Thoracic aorta (tissue), 2 donors: Measurements from ENCODE around the gene NR2C2AP. TPM values are rescaled to one million over a fixed set of nuclear protein-coding genes. Genes with fewer than 3 reads are reported as not detected.

ENCODE experiments used
- ATAC-seq: fragments of 150-250 bp; one replicate; pipeline ENCODE4 v1.8.0; 2017; ENCODE audit warnings: low read depth; ENCODE audit not compliant: insufficient number of reproducible peaks, low FRiP score
- DNase-seq: peaks from one replicate; pipeline ENCODE4 v3.0.0-alpha.2; 2020; ENCODE audit warnings: low spot score
- H3K27ac ChIP-seq, 2 donors: fragments of 200-600 bp; sonication (generic); 1 replicate in 1 of 2; 2 replicates in 1 of 2; pipeline ENCODE4 v1.5.1; 2016; ENCODE audit warnings: mild to moderate bottlenecking in 2 of 2, moderate library complexity in 2 of 2
- H3K27me3 ChIP-seq: fragments of 200-600 bp; sonication (generic); replicated peaks from 2 replicates; pipeline ENCODE4 v1.6.0; 2016; ENCODE audit warnings: mild to moderate bottlenecking; ENCODE audit not compliant: insufficient read depth
- H3K36me3 ChIP-seq: fragments of 200-600 bp; sonication (generic); one replicate; pipeline ENCODE4 v1.5.1; 2016
- H3K4me1 ChIP-seq, 2 donors: fragments of 200-600 bp; sonication (generic); 1 replicate in 1 of 2; 2 replicates in 1 of 2; pipeline versions ENCODE4 v1.5.1 to v1.6.0; 2016; ENCODE audit warnings: low read depth in 2 of 2, mild to moderate bottlenecking in 1 of 2; ENCODE audit not compliant: control insufficient read depth in 1 of 2
- H3K4me3 ChIP-seq: fragments of 200-600 bp; sonication (generic); 2 replicates; pipeline ENCODE4 v1.5.1; 2016; ENCODE audit warnings: mild to moderate bottlenecking
- H3K9me3 ChIP-seq: fragments of 200-600 bp; sonication (generic); 2 replicates; pipeline ENCODE4 v1.5.1; 2016
- total RNA-seq, 2 donors: library from RNA; depleted of rRNA; stranded (reverse); fragments of >200 nt; gene quantifications; one replicate each; pipeline versions ENCODE4 v1.1.0 to v1.2.3, GENCODE V29; 2016
- TF ChIP-seq, protein P1 (sequence below): fragments of 200-600 bp; sonication (generic); IDR thresholded peaks from one replicate; pipeline ENCODE4 v1.5.1; 2019; ENCODE audit warnings: antibody characterized with exemption

Gene NR2C2AP
- total RNA-seq, 2 donors from 2014 or later: 6.5 to 17.9 TPM

DNA sequence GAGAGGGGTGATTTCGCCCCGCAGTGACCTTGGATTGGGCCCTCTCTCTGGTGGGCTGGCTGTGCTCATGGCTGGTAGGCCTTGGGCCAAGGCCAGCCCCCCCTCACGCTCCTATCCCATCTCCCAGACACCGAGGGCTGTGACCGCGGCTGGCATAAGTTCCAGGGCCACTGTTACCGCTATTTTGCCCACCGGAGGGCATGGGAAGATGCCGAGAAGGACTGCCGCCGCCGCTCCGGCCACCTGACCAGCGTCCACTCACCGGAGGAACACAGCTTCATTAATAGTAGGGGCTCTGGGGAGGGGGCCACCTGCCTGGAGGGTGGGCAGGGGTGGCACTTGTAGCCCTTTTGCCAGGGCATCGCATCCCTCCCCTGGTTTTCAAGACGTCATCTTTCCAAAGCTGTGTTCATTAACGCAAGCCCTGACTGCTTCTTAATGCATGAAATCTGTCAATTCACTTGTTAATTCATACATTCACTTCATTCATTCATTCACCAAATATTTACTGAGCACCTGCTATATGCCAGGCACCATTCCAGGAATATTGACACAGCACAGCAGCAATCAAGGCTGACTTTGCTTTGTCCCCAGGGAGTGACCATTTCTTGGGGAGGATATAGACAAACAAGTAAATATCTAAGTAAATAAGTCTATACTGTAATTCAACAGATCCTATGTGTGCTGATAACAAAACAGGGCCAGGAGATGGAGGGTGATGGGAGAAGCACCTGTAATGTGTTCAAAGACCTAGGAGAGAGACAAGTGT lies 35.1 kb upstream of the NR2C2AP start:
- Histone ChIP-seq H3K9me3 (peaks cover 13% of the 10 kb centered on the region), H3K4me1 (no peaks in the 10 kb centered on the region), H3K27ac (no peak overlapping the region), H3K36me3 (no peaks in the 10 kb centered on the region), H3K27me3 (no peaks in the 10 kb centered on the region), H3K4me3 (no peak overlapping the region)
- DNase-seq (no peak), ATAC-seq (no peak)
- TF ChIP-seq, protein P1, sequence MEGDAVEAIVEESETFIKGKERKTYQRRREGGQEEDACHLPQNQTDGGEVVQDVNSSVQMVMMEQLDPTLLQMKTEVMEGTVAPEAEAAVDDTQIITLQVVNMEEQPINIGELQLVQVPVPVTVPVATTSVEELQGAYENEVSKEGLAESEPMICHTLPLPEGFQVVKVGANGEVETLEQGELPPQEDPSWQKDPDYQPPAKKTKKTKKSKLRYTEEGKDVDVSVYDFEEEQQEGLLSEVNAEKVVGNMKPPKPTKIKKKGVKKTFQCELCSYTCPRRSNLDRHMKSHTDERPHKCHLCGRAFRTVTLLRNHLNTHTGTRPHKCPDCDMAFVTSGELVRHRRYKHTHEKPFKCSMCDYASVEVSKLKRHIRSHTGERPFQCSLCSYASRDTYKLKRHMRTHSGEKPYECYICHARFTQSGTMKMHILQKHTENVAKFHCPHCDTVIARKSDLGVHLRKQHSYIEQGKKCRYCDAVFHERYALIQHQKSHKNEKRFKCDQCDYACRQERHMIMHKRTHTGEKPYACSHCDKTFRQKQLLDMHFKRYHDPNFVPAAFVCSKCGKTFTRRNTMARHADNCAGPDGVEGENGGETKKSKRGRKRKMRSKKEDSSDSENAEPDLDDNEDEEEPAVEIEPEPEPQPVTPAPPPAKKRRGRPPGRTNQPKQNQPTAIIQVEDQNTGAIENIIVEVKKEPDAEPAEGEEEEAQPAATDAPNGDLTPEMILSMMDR: no peak

DNA sequence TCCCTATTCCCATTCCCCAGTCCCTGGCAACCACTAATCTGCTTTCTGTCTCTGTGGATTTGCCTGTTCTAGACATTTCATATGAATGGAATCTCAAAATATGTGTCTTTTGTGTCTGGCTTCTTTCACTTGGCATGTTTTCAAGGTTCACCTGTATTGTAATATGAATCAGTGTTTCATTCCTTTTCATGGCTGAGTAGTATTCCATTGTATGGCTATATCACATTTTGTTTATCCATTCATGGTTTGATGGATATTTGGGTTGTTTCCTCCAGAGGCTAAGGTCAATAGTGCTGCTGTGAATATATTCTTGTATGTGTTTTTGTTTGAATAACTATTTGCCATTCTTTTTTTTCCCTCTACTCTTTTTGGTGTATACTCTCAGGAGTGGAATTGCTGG lies 33.0 kb upstream of the NR2C2AP start:
- no peaks in the 10 kb centered on the region for H3K27me3 ChIP-seq

DNA sequence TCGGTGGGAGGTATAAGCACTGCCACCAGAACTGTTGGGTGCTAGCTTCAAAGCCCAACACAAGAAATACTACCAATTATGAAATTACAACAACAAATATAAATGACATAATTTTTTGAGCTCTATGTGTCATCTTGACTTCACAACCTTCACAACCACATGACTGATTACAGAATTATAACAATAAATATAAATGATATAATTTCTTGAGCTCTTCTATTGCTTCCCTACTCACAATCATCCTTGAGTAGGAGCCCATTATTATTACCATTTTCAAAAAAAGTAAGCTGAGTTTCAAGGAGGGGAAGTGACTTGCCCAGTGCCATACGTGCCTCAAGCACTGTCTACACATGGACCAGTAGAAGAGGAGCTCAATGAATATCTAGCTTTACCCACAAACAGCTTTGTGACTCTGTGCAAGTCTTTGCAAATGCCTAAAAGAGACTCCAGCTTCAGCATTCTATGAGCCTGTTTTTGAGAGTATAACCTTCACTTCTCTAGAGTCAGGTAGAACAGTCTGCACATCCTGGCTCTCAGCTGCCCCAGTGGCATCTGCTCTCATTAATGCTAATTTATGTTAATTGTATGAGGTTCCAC lies 31.1 kb upstream of the NR2C2AP start:
- ATAC-seq (no peak), DNase-seq (no peak)
- Histone ChIP-seq H3K36me3 (no peaks in the 10 kb centered on the region), H3K27ac (no peak overlapping the region), H3K27me3 (no peaks in the 10 kb centered on the region), H3K4me1 (no peaks in the 10 kb centered on the region), H3K4me3 (no peak overlapping the region), H3K9me3 (peaks cover 13% of the 10 kb centered on the region)
- TF ChIP-seq, protein P1: no peak

More for the DNA sequence above, 33.0 kb upstream of the NR2C2AP start:
- Histone ChIP-seq H3K4me3 (no peak overlapping the region), H3K27ac (no peak overlapping the region), H3K4me1 (no peaks in the 10 kb centered on the region), H3K36me3 (no peaks in the 10 kb centered on the region), H3K9me3 (peaks cover 13% of the 10 kb centered on the region)
- TF ChIP-seq, protein P1: no peak
- ATAC-seq: no peak
- no peak for DNase-seq

DNA sequence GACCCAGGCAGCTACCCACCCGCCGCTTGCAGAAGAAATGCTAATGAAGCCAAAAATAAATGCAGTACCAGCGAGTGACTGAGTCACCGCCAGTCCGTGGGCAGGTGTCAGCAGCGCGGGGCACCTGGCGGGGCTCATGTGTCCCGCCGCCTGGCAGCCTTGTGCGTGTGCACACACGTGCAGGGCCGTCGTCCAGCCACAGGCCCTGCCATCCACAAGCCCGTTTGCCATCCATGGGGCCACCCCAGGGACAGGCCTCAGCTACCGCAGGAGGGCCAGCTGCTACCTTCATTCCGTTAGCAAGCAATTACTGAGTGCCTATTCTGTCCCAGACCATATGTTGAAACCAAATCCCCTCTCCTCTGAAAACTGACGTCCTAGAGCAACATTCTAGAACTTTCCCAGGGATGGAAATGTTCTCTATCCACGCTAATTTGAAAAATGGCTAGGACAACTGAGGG lies 29.1 kb upstream of the NR2C2AP start:
- no peak overlapping the region for H3K4me3 ChIP-seq
- H3K27me3 ChIP-seq: no peaks in the 10 kb centered on the region
- DNase-seq (no peak), ATAC-seq (no peak)
- H3K36me3 ChIP-seq: no peaks in the 10 kb centered on the region
- H3K4me1 ChIP-seq: no peaks in the 10 kb centered on the region
- H3K27ac ChIP-seq: no peak overlapping the region
- peaks cover 13% of the 10 kb centered on the region for H3K9me3 ChIP-seq
- TF ChIP-seq, protein P1: no peak

DNA sequence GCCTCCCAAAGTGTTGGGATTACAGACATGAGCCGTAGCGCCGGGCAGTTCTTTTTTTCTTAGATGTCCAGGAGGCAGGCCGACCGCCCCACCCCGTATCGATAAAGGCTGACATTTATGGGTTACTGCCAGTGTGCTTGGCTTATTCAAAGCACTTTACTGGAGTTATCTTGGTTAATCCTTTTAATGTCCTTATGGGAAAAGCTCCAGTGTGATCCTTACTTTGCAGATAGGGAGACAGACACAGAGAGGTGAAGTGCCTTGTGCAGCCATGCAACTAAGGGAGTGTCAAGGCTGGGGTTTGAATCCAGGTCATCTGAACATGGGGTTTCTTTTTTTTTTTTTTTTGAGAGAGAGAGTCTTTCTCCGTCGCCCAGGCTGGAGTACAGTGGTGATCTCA lies 27.8 kb upstream of the NR2C2AP start:
- Histone ChIP-seq H3K36me3 (no peaks in the 10 kb centered on the region), H3K4me1 (no peaks in the 10 kb centered on the region), H3K4me3 (no peak overlapping the region), H3K27me3 (no peaks in the 10 kb centered on the region), H3K9me3 (peaks cover 13% of the 10 kb centered on the region), H3K27ac (no peak overlapping the region)
- no peak for ATAC-seq
- no peak for DNase-seq
- TF ChIP-seq, protein P1: no peak
